IMR-90 (cell line): ENCODE measurements around the gene PNMA8C. TPM values are rescaled to one million over a fixed set of nuclear protein-coding genes. Genes with fewer than 3 reads are reported as not detected.
A peak's percentile ranks its signal among the peaks of the same experiment; 100 is the strongest.

ENCODE experiments used
- ATAC-seq: fragments of 200-7000 bp; cut with Tn5 transposase; 2 replicates; pipeline ENCODE4 v1.9.1; 2020; ENCODE audit warnings: low read depth, mild to moderate bottlenecking, moderate library complexity
- BruUV-seq: library from RNA; stranded (reverse); fragments of 400-500 nt; replicated peaks from 2 replicates; lab custom pipeline; 2021; lab: Mats Ljungman, UMichigan
- CTCF ChIA-PET: fragments of 300-600 bp; formaldehyde crosslinking; extraction: SDS; loops from one replicate; lab custom pipeline; 2021; ENCODE audit warnings: antibody characterized with exemption; lab: Yijun Ruan, JAX
- POLR2A ChIA-PET: fragments of 300-600 bp; sonication (Branson Sonifier 250); formaldehyde crosslinking; loops from one replicate; lab custom pipeline; 2022; ENCODE audit warnings: antibody characterized with exemption; ENCODE audit not compliant: unreplicated experiment; lab: Charles Lee
- DNase-seq: peaks from one replicate; pipeline ENCODE4 v3.0.0; 2013
- H2AFZ ChIP-seq: replicated peaks from 2 replicates; pipeline ENCODE3; 2013; ENCODE audit warnings: low read length, mild to moderate bottlenecking; ENCODE audit not compliant: poor library complexity
- H2AK5ac ChIP-seq: 2 replicates; pipeline ENCODE4 v1.6.1; 2013; ENCODE audit warnings: low read depth, low read length, inconsistent platforms
- H2AK9ac ChIP-seq: replicated peaks from 2 replicates; pipeline ENCODE3; 2013; ENCODE audit warnings: mild to moderate bottlenecking, low read depth, low read length, moderate library complexity; ENCODE audit not compliant: poor library complexity
- H2BK120ac ChIP-seq: 2 replicates; pipeline ENCODE4 v1.6.1; 2013; ENCODE audit warnings: low read depth, low read length, inconsistent platforms
- H2BK15ac ChIP-seq: 3 replicates; pipeline ENCODE4 v1.6.1; 2013; ENCODE audit warnings: low read depth, low read length, inconsistent platforms
- H2BK20ac ChIP-seq: 2 replicates; pipeline ENCODE4 v1.6.1; 2013; ENCODE audit warnings: low read depth, mild to moderate bottlenecking, inconsistent platforms, low read length, moderate library complexity
- H2BK5ac ChIP-seq: 2 replicates; pipeline ENCODE4 v1.6.1; 2013; ENCODE audit warnings: mild to moderate bottlenecking, low read depth, low read length, inconsistent platforms; ENCODE audit not compliant: poor library complexity, severe bottlenecking
- H3K14ac ChIP-seq: replicated peaks from 2 replicates; pipeline ENCODE4 v1.6.1; 2013; ENCODE audit warnings: low read depth, low read length, inconsistent platforms
- H3K18ac ChIP-seq: 2 replicates; pipeline ENCODE4 v1.6.1; 2013; ENCODE audit warnings: low read depth, low read length, control low read depth
- H3K23ac ChIP-seq: 2 replicates; pipeline ENCODE4 v1.6.1; 2013; ENCODE audit warnings: low read depth, low read length, inconsistent platforms
- H3K27ac ChIP-seq: 2 replicates; pipeline ENCODE4 v1.5.1; 2013; ENCODE audit warnings: mild to moderate bottlenecking, control low read depth, low read length; ENCODE audit not compliant: insufficient read depth
- H3K27me3 ChIP-seq: 2 replicates; pipeline ENCODE4 v1.6.1; 2013; ENCODE audit warnings: low read length; ENCODE audit not compliant: control insufficient read depth, insufficient read depth
- H3K36me3 ChIP-seq: 2 replicates; pipeline ENCODE4 v1.6.1; 2013; ENCODE audit warnings: low read length, mixed read lengths; ENCODE audit not compliant: control insufficient read depth, insufficient read depth
- H3K4ac ChIP-seq: 2 replicates; pipeline ENCODE4 v1.6.1; 2013; ENCODE audit warnings: low read depth, low read length, inconsistent platforms
- H3K4me1 ChIP-seq: 2 replicates; pipeline ENCODE4 v1.6.1; 2013; ENCODE audit warnings: low read length, mixed read lengths; ENCODE audit not compliant: control insufficient read depth, insufficient read depth
- H3K4me2 ChIP-seq: 2 replicates; pipeline ENCODE4 v1.6.1; 2013; ENCODE audit warnings: low read depth, mild to moderate bottlenecking, control low read depth, low read length, moderate library complexity
- H3K4me3 ChIP-seq: 2 replicates; pipeline ENCODE4 v1.5.1; 2013; ENCODE audit warnings: low read depth, mild to moderate bottlenecking, control low read depth, low read length, moderate library complexity; ENCODE audit not compliant: insufficient read depth
- H3K56ac ChIP-seq: 2 replicates; pipeline ENCODE4 v1.6.1; 2013; ENCODE audit warnings: low read length, inconsistent platforms; ENCODE audit not compliant: insufficient read depth; ENCODE audit errors: extremely low read depth
- H3K79me1 ChIP-seq, 2 experiments: 2 replicates each; pipeline ENCODE4 v1.6.1; 2013; ENCODE audit warnings: low read length in 2 of 2, inconsistent platforms in 1 of 2, low read depth in 1 of 2
- H3K9ac ChIP-seq: 2 replicates; pipeline ENCODE4 v1.6.1; 2013; ENCODE audit warnings: low read depth, low read length, control low read depth
- H3K9me1 ChIP-seq: 2 replicates; pipeline ENCODE4 v1.6.1; 2013; ENCODE audit warnings: low read length, inconsistent platforms; ENCODE audit not compliant: insufficient read depth
- H3K9me3 ChIP-seq: 2 replicates; pipeline ENCODE4 v1.6.1; 2013; ENCODE audit warnings: low read length; ENCODE audit not compliant: control insufficient read depth, insufficient read depth
- H4K20me1 ChIP-seq: 2 replicates; pipeline ENCODE4 v1.6.1; 2013; ENCODE audit warnings: low read length, inconsistent platforms; ENCODE audit not compliant: insufficient read depth
- H4K5ac ChIP-seq: 2 replicates; pipeline ENCODE4 v1.6.1; 2013; ENCODE audit warnings: mild to moderate bottlenecking, low read depth, low read length, control low read depth
- H4K8ac ChIP-seq, 2 experiments: 2 replicates each; pipeline ENCODE4 v1.6.1; 2013; ENCODE audit warnings: low read depth in 2 of 2, low read length in 2 of 2, control low read depth in 1 of 2, inconsistent platforms in 1 of 2
- H4K91ac ChIP-seq: 2 replicates; pipeline ENCODE4 v1.6.1; 2013; ENCODE audit warnings: low read depth, low read length, inconsistent platforms; ENCODE audit not compliant: insufficient read depth
- BHLHE40 ChIP-seq: fragments of 150-350 bp; IDR thresholded peaks from 2 replicates; pipeline ENCODE4 v1.6.1; 2016; ENCODE audit warnings: mild to moderate bottlenecking, low read depth, low read length
- CHD1 ChIP-seq: IDR thresholded peaks from 2 replicates; pipeline ENCODE4 v1.6.1; 2012; ENCODE audit warnings: low read depth, low read length, improper control_type of control experiment
- CTCF ChIP-seq: conservative IDR thresholded peaks from 2 replicates; pipeline ENCODE4 v1.5.1; 2012; ENCODE audit warnings: mild to moderate bottlenecking, low read depth, low read length, improper control_type of control experiment
- FOS ChIP-seq: fragments of 150-350 bp; IDR thresholded peaks from 2 replicates; pipeline ENCODE4 v1.6.1; 2016; ENCODE audit warnings: low read depth, low read length
- MXI1 ChIP-seq: IDR thresholded peaks from 2 replicates; pipeline ENCODE4 v1.6.1; 2012; ENCODE audit warnings: low read depth, mild to moderate bottlenecking, low read length, moderate library complexity, borderline replicate concordance
- RCOR1 ChIP-seq: IDR thresholded peaks from 2 replicates; pipeline ENCODE4 v1.6.1; 2012; ENCODE audit warnings: mild to moderate bottlenecking, low read length, improper control_type of control experiment; ENCODE audit not compliant: insufficient replicate concordance
- USF2 ChIP-seq: fragments of 150-350 bp; IDR thresholded peaks from 2 replicates; pipeline ENCODE4 v1.6.1; 2017; ENCODE audit warnings: mild to moderate bottlenecking, antibody characterized with exemption, low read length, low read depth
- WGBS, 2 experiments: methylation state at CpG; one replicate each; pipeline versions ENCODE4 v1.1.5 to v1.1.7; 2013; ENCODE audit warnings: missing lambda C conversion rate in 2 of 2; ENCODE audit not compliant: insufficient read length in 1 of 2; ENCODE audit errors: extremely low coverage in 2 of 2; 5-methylcytosine and 5-hydroxymethylcytosine counted together
- dilution Hi-C: fragments of 300-500 bp; cut with HindIII; formaldehyde crosslinking; loops from one replicate; pipeline ENCODE4 v1.14.3; 2018; ENCODE audit warnings: low sequenced_read_pairs; ENCODE audit not compliant: unreplicated experiment
- in situ Hi-C: fragments of 300-500 bp; cut with MboI; formaldehyde crosslinking; loops from 3 replicates; pipeline ENCODE4 v1.14.3; 2019; ENCODE audit warnings: low sequenced_read_pairs, inconsistent platforms, mixed read lengths
- intact Hi-C: fragments of 100-400 bp; cut with micrococcal nuclease; formaldehyde crosslinking; loops from 2 replicates; pipeline ENCODE4 v1.10.0; 2022
- polyA plus RNA-seq, 3 experiments: library from polyadenylated mRNA; depleted of rRNA; stranded (reverse); fragments of >200 nt; gene quantifications; 2 replicates each; pipeline ENCODE4 v1.2.3, GENCODE V29; 2012; ENCODE audit warnings: low replicate concordance in 1 of 3
- total RNA-seq: library from RNA; depleted of rRNA; stranded (reverse); fragments of >200 nt; gene quantifications from 2 replicates; pipeline ENCODE4 v1.2.3, GENCODE V29; 2012

Gene PNMA8C
- total and polyA plus RNA-seq, 2 of the 4 experiments (the other 2 are of a cell fraction): 0.09 to 0.18 TPM

DNA sequence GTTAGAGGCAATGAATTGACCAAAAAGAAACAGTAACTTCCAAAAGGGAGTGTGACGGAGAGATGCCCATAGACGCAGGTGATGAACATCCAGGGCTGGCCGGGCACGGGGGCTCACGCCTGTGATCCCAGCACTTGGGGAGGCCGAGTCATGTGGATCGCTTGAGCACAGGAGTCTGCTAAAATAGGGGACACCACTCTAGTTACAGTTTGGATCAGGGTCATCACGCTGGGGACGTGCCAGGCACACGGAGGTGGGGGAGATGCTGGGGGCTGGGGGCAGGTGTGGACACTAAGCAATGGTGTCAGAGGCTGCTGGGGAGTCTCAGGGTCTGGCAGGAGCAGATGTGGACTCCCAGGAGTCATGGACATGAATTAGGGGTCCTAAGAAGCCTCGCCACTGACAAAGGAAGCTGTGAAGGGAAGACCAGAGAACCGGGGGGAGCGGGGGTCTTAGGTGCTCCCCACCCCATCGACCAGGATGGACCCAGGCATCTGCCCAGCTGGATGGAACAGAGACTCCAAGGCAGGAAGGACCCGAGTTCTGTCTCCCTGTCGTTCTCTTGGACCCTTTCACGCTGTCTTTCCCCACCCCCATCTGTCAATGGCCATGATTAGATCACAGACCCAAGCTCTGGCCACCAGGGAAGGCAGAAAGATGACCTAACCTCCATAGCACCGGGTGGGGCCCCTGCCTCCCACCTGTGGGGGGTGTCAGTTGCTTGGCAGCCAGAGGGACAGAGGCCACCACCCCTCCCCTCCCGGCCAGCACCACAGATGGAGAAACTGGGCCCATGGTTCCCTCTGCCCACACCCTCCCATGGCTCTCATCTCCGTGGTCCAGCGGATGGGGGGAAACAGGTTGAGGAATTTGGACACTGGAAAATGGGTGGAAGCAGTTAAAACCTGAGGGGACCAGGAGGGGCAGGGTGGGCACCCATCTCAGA lies 35.0 kb downstream of the PNMA8C start:
- POLR2A ChIA-PET: no interaction called here
- H3K27me3 ChIP-seq: no peaks in the 10 kb centered on the region
- no peak overlapping the region for H3K56ac ChIP-seq
- no peak overlapping the region for H4K5ac ChIP-seq
- H3K4me1 ChIP-seq: peaks cover 15% of the 10 kb centered on the region
- no peak overlapping the region for H2BK5ac ChIP-seq
- H3K23ac ChIP-seq: 0 out of 2 replicates have a peak overlapping the region, but pooled peaks have one; percentile 18
- no peak overlapping the region for H3K4me3 ChIP-seq
- peak overlapping the region; percentile 24 for H3K14ac ChIP-seq
- H4K20me1 ChIP-seq: no peaks in the 10 kb centered on the region; the same call in 1 of the 2 replicates
- peak overlapping the region; percentile 59 for H2AK5ac ChIP-seq
- H3K4me2 ChIP-seq: no peak overlapping the region
- 0 out of 3 replicates have a peak overlapping the region, but pooled peaks have one; percentile 7 for H2BK15ac ChIP-seq
- peak overlapping the region; percentile 60 for H3K18ac ChIP-seq
- peak overlapping the region in 1 of 2 experiments; percentile 59; a peak in 1 of 4 replicates for H4K8ac ChIP-seq
- WGBS, 2 experiments: 89% methylated on average over 16 of the region's 21 CpGs; no CpG with 5 or more reads in 1 of the 2 experiments
- peak overlapping the region; percentile 21 for H2BK20ac ChIP-seq
- CTCF ChIA-PET: no interaction called here
- peaks cover 6% of the 10 kb centered on the region for H3K9me3 ChIP-seq
- no peak overlapping the region for H2AFZ ChIP-seq
- BruUV-seq: no TSS peak
- peak overlapping the region; percentile 66 for H4K91ac ChIP-seq
- peaks cover 26% of the 10 kb centered on the region for H3K36me3 ChIP-seq
- intact Hi-C loops (loop anchor here (2.0 kb wide), 2 partner anchors 47 to 113 kb away; partner anchors contain the start of gene PPP5C), dilution Hi-C loops (no loop called here), in situ Hi-C loops (no loop called here)
- DNase-seq (no peak), ATAC-seq (no peak)
- no peak overlapping the region for H2AK9ac ChIP-seq
- peak overlapping the region; percentile 61 for H3K4ac ChIP-seq
- no peak overlapping the region for H3K9ac ChIP-seq
- H3K27ac ChIP-seq: no peak overlapping the region
- H3K9me1 ChIP-seq: peaks cover 13% of the 10 kb centered on the region
- 0 out of 4 replicates have a peak, but pooled peaks cover 0 to 9% of the 10 kb centered on the region in 2 experiments for H3K79me1 ChIP-seq
- peak overlapping the region; percentile 69; the same call in 1 of the 2 replicates for H2BK120ac ChIP-seq
- TF ChIP-seq CHD1 (no peak), RCOR1 (no peak), CTCF (no peak), FOS (no peak), BHLHE40 (no peak), MXI1 (no peak), USF2 (no peak)
